GM21360 (cell line): ENCODE measurements around the gene LRRC30.

Experiments
- ATAC-seq: cut with Tn5 transposase; IDR thresholded peaks from one replicate; pipeline ENCODE4 v1.9.1; 2021; ENCODE audit warnings: mild to moderate bottlenecking, moderate library complexity; ENCODE audit not compliant: unreplicated experiment

LRRC30 gene

GRCh38 chr18:7236933-7237332 is 6.0 kb downstream of the LRRC30 start:
- no peak for ATAC-seq

DNA sequence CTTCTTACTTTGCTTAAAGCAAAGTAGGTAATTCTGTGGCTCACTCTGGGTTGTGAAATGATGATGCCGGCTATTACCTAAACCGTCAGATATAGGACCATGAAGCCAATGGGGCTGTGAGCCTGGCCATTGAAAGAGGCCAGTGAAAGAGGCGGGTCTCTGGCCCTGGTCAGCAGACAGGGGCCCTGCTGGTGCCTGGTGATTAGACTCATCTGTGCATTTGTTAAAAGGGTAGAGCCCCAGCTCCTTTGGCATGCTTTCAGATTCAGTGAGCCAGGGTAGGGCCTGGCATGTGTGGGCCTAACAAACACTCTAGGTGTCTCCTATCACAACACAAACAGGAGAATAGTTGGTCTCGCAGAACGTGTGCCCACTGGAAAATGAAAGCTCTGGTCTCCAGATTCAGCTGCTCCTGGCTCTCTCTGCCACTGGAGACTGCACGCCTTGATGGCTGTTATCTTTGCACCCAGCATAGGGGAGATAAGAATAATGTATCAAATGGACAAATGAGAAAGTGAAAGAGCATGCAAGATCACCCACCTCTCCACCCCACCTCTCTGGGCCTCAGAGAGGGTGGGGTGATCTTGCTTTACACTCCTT is 6.9 kb downstream of the LRRC30 start:
- ATAC-seq, result no peak

DNA sequence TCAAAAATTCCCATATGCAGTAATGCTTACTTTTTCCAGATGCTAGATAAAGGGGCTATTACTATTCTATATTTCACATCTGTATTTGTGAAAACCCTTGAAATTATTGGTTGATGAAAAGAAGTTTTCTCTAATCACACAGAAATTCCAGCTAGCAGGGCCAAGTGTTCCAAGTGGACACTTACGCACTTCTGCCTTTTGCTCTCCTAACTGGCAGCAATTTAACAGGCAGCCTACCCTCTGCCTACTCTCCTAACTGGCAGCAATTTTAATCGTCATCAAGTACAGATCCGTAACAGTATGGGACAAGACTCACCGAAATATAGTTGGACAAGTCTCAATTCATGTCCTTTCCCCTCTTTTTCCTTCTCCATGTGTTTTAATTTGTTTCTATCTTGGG is 12.0 kb downstream of the LRRC30 start:
- ATAC-seq, result no peak

DNA sequence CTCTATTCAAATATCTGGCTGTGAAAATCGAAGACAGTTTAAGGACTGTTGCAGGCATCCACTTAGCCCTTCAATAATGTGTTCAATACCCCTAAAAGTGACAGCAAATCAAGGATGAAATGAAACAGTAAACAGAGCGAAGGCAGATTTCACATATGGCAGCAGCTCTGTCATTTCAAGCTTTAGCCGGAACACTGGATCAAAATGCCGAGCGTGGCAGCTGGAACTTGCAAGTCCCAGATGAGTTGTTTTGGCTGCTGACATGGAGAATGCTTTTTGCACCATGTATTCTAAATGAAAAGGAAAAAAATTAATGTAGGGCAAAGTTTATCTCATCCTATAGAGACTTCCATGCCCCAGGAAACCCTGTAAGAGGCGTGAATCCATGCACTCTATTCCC is 18.0 kb downstream of the LRRC30 start:
- ATAC-seq, result no peak

GRCh38 chr18:7254163-7254562 is 23.3 kb downstream of the LRRC30 start:
- no peak for ATAC-seq

DNA sequence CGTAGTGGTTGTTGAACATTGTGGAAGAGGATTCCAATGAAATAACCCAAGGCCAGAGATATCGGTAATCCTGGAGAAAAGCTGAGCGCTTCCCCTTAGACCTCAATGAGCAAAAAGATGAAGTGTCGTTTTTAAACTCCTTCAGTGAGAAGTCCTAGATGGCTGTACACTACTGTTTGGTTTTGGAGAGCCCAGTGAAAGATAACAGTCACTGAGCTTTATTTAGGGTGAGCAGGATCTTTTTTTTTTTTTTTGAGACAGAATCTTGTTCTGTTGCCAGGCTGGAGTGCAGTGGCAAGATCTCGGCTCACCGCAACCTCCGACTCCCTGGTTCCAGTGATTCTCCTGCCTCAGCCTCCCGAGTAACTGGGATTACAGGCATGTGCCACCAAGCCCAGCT is 24.2 kb downstream of the LRRC30 start:
- no peak for ATAC-seq

DNA sequence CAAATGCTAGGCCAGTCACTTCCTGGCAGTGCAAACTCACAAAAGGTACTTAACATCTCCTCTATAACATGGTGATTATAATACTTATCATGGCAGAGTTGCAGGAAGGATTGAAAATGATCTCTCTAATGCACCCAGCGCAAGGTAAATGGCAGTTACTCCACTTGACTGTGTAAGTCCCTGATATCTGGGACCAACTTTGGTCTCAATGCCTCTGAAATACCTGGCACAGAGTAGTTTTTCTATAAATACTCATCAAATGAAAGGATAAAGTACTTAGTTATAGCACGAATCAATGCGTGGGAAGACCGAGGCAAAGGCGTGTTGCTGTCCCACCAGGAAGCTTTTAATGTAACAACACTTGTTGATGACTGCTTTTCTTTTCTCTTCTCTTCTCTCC is 24.8 kb downstream of the LRRC30 start:
- no peak for ATAC-seq

- no peak for ATAC-seq
These were observed 25.9 kb downstream of the LRRC30 start for GRCh38 chr18:7256618-7257425.

DNA sequence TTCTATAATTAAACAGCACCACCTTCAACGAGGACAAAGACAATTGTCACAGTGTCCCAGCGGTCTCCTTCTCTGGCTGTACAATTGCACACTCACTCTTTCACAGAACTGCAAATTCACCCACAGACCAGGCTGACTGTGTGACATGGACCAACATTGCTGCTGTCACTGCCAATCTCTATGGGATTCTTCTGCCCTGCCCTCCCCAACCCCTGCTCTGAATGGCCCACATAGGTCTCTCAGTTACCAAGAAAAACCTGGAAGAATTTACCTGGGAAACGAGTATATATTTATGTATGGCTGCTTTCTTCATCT is 26.5 kb downstream of the LRRC30 start:
- ATAC-seq, result no peak

- ATAC-seq, result no peak
These were observed 28.6 kb downstream of the LRRC30 start for GRCh38 chr18:7259475-7259874.

- ATAC-seq, result no peak
These were observed 30.3 kb downstream of the LRRC30 start for GRCh38 chr18:7261199-7261598.

DNA sequence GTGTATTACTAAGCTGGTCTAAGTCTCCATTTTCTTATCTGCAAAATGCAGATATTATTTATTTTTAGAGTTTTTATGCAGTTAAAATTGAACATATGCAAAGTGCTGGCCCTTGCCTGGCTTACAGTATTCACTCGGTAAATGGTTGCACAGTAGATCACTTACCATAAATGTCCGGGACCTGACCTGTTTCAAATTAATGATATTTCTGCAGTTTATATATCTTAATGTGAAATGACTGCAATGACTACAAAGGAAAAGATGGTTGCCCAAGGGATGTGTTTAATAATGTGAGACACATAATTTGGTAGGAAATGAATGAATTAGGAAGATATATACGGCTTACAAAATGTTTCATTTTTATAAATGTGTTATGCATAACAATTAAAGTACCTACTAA is 37.1 kb downstream of the LRRC30 start:
- no peak for ATAC-seq

GRCh38 chr18:7269942-7270341 is 39.1 kb downstream of the LRRC30 start:
- no peak for ATAC-seq

GRCh38 chr18:7272311-7273049 is 41.6 kb downstream of the LRRC30 start:
- ATAC-seq, result no peak

DNA sequence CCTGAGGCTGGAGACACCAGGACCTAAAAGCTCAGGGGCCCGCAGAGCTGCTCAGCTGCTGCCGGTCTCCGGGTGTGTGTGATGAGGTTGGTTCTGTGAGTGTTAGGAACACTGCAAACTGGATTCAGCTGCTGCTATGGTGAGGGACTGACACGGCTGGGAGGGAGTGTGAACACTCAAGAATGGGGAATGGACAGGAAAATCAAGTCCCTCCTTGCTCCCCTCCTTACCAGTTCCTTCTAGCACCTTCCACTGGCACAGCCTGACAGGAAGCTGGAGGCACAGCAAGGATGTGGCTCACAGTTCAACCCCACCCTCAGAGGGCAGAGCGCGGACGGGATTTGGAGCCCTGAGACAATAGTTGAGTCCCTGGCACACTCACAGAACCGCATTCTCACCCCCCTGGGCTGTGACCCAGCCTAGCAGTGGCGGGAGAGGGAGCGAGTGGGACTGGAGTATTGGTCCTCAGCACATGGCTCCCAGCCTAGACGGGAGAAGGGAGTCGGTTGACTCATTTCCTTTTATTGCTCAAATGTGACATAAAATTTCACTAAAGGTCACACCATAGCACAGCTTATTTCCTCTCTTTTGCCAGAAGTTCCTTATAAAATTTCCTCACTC is 42.5 kb downstream of the LRRC30 start:
- ATAC-seq, result no peak

GRCh38 chr18:7281579-7281978 is 50.7 kb downstream of the LRRC30 start:
- no peak for ATAC-seq
